OCI-LY7 (cell line): ENCODE results near the gene TMEM150C.
"Not testable (repeated sequence)": the region's sequence is repeated elsewhere in the genome, so short reads cannot be mapped to it uniquely, and the experiment has no call there.

ENCODE experiments used
- CTCF ChIP-seq: fragments of 200-600 bp; sonication (generic); conservative IDR thresholded peaks from 2 replicates; pipeline ENCODE4 v1.5.1; 2014; ENCODE audit warnings: mild to moderate bottlenecking, antibody characterized with exemption, low read length, moderate library complexity, mixed read lengths
- EZH2phosphoT487 ChIP-seq: fragments of 200-600 bp; sonication (generic); IDR thresholded peaks from 2 replicates; pipeline ENCODE4 v1.6.1; 2018; ENCODE audit warnings: low read depth, borderline replicate concordance, mild to moderate bottlenecking, mixed run types, antibody characterized with exemption, low read length, moderate library complexity, mixed read lengths

- not testable (repeated sequence) for TF ChIP-seq CTCF, EZH2phosphoT487
Observed at GRCh38 chr4:82547850-82548249, 13.9 kb downstream of the TMEM150C start.
